Mucosa of descending colon (tissue), 3 donors: Measurements from ENCODE around the gene CBX6. TPM values are rescaled to one million over a fixed set of nuclear protein-coding genes. Genes with fewer than 3 reads are reported as not detected.

ENCODE experiments used
- ATAC-seq: fragments of 200-7000 bp; cut with Tn5 transposase; one replicate; pipeline ENCODE4 v1.9.1; 2020; ENCODE audit warnings: mild to moderate bottlenecking, moderate library complexity
- DNase-seq, 3 donors: peaks; one replicate each; pipeline ENCODE4 v3.0.0-alpha.2; 2020
- H3K36me3 ChIP-seq: fragments of 200-600 bp; one replicate; pipeline ENCODE4 v1.8.0; 2021; ENCODE audit warnings: low read depth, mild to moderate bottlenecking
- H3K4me1 ChIP-seq: fragments of 200-600 bp; one replicate; pipeline ENCODE4 v1.8.0; 2021; ENCODE audit warnings: low read depth, mild to moderate bottlenecking
- H3K4me3 ChIP-seq: fragments of 200-600 bp; one replicate; pipeline ENCODE4 v1.8.0; 2021; ENCODE audit warnings: mild to moderate bottlenecking
- H3K9me3 ChIP-seq: fragments of 200-600 bp; one replicate; pipeline ENCODE4 v1.8.0; 2021; ENCODE audit warnings: mild to moderate bottlenecking
- intact Hi-C, 2 donors: fragments of 100-400 bp; cut with DNase I in 1 of 2; cut with micrococcal nuclease in 1 of 2; formaldehyde crosslinking; loops; one replicate each; pipeline versions ENCODE4 v1.11.0 to v1.11.1; 2022; cut with DNase I, micrococcal nuclease
- total RNA-seq, 3 donors: library from RNA; stranded (reverse); fragmentation: NEBNext Ultra II Directional in 2 of 3; extraction: Animal tissue kit (Norgen Biotek cat#: 25700) in 2 of 3; gene quantifications; one replicate each; pipeline versions ENCODE4 v1.2.1 to v1.2.4, GENCODE V29; 2021 to 2023
- TF ChIP-seq, protein P1 (sequence below): fragments of 200-600 bp; IDR thresholded peaks from one replicate; pipeline ENCODE4 v1.8.0; 2022; ENCODE audit warnings: antibody characterized with exemption, mild to moderate bottlenecking
- donor health status: DM: no; HTN: no; CAD: no; lungs with moderate emphysema.
- donor health status: DM: no; HTN: no; CAD: no.
- donor health status: DM: no; HTN: yes; CAD: no.

Gene CBX6
- total RNA-seq, 3 donors from 2014 or later: 15.7 to 84.0 (median 23.6) TPM

DNA sequence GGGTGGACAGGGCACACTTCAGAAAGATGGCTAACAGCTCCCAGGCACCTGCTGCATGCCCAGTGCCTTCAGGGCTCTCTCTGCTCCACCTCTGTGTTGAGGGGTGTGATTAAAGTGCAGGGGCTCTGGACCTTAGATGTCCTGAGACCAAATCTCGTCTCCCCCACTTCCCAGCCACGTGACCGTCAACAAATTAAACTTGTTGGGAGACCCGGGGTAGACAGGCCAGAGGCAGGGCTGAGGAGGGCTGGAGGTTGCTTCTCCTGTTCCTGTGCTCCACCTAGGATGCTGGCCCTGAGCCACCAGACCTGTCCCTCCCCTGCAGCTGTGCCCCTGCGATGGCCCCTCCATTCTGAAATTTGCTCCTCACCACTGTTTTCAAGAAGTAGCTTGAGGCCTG is 45.2 kb downstream of the CBX6 start:
- Histone ChIP-seq H3K4me3 (no peak overlapping the region), H3K36me3 (no peaks in the 10 kb centered on the region), H3K4me1 (no peaks in the 10 kb centered on the region), H3K9me3 (no peaks in the 10 kb centered on the region)
- intact Hi-C loops: no loop called here
- TF ChIP-seq, protein P1, sequence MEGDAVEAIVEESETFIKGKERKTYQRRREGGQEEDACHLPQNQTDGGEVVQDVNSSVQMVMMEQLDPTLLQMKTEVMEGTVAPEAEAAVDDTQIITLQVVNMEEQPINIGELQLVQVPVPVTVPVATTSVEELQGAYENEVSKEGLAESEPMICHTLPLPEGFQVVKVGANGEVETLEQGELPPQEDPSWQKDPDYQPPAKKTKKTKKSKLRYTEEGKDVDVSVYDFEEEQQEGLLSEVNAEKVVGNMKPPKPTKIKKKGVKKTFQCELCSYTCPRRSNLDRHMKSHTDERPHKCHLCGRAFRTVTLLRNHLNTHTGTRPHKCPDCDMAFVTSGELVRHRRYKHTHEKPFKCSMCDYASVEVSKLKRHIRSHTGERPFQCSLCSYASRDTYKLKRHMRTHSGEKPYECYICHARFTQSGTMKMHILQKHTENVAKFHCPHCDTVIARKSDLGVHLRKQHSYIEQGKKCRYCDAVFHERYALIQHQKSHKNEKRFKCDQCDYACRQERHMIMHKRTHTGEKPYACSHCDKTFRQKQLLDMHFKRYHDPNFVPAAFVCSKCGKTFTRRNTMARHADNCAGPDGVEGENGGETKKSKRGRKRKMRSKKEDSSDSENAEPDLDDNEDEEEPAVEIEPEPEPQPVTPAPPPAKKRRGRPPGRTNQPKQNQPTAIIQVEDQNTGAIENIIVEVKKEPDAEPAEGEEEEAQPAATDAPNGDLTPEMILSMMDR: no peak
- DNase-seq (peak in 1 of 3 donors; percentile 14), ATAC-seq (no peak)

DNA sequence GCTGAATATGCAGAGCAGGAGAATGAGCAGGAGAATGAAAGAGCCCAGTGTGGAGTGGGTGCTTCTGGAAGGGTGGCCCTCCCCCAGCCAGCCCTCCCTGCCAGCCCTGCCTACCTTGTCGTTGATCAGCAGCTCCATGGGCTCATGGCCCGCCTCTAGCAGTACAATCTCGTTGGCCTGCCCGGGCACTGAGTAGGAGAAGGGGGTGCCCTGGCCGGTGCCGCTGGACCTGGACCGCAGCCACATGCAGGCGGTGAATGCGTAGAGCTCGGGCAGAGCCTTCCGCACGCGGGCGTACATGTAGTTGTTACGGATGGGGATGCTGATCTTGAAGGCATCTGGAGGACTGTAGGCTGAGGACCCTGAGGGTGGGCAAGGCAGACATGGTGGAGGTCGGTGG is 45.6 kb downstream of the CBX6 start:
- no peaks in the 10 kb centered on the region for H3K9me3 ChIP-seq
- ATAC-seq (no peak), DNase-seq (peak in 1 of 3 donors; percentile 37)
- H3K4me3 ChIP-seq: no peak overlapping the region
- intact Hi-C loops: no loop called here
- TF ChIP-seq, protein P1: no peak
- no peaks in the 10 kb centered on the region for H3K36me3 ChIP-seq
- no peaks in the 10 kb centered on the region for H3K4me1 ChIP-seq

GRCh38 chr22:38824585-38824984 is 47.4 kb downstream of the CBX6 start:
- intact Hi-C loops: no loop called here
- TF ChIP-seq, protein P1: no peak
- no peak overlapping the region for H3K4me3 ChIP-seq
- ATAC-seq (peak; percentile 74), DNase-seq (peak in 2 of 3 donors; percentile 44 to 81)
- no peaks in the 10 kb centered on the region for H3K36me3 ChIP-seq
- H3K4me1 ChIP-seq: no peaks in the 10 kb centered on the region
- no peaks in the 10 kb centered on the region for H3K9me3 ChIP-seq

DNA sequence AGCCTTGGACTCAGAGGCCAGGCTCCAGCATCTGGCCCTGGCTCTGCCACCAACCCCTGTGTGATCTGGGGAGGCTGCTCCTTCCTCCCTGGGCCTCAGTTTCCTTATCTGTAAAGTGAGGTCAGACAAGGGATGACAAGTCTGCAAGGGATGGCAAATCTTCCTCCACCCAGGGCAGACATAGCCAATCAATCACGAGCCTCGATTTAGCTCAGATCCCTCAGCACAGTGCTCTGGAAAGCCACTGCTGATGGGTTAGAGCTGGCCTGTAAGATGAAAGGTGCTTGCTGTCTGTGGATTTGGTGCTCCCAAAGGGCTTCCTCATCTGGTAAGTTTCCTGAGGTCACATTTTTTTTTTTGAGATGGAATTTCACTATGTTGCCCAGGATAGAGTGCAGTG is 48.4 kb downstream of the CBX6 start:
- TF ChIP-seq, protein P1: no peak
- intact Hi-C loops: no loop called here
- no peak overlapping the region for H3K4me3 ChIP-seq
- no peak for ATAC-seq
- H3K4me1 ChIP-seq: no peaks in the 10 kb centered on the region
- DNase-seq: no peak
- no peaks in the 10 kb centered on the region for H3K36me3 ChIP-seq
- H3K9me3 ChIP-seq: no peaks in the 10 kb centered on the region

DNA sequence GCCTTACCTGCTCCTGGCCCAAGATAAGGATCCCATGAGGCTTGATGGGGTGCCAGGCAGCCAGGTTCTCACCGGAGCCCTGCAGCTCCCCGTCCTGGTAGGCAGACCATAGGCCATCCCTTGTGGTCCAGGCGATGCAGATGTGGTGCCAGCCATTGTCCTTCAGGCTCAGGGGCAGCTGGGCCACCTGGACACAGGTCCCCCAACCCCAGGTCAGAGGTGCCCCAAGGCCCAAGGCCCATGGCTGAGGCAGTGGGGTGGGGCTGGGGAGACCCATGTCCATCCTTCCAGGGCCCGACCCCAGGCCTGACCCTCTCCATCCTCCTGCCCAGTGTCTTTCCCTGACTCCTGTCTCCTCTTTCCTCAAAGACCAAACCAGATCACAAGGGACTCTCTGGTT is 48.9 kb downstream of the CBX6 start:
- TF ChIP-seq, protein P1: no peak

DNA sequence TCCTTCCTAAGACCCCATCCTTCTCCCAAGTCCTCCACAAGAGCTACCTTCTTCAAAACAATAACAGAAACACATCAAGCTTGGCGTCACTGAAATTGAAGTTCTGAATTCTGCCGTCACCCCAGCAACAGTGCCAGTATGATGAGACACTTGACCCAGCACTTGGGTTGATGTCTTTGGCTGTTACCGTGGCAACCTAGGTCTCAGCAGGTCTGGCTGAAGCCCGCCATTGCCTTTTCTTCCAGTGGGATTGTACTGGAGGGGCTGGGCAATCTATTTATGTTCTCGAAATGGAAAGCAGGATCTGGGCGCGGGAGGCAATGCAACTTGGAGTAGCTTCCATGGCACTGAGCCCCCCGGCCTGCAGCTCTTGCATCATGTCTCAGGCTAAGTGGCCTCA is 52.0 kb downstream of the CBX6 start:
- Histone ChIP-seq H3K9me3 (no peaks in the 10 kb centered on the region), H3K4me1 (no peaks in the 10 kb centered on the region), H3K36me3 (no peaks in the 10 kb centered on the region), H3K4me3 (no peak overlapping the region)
- TF ChIP-seq, protein P1: no peak
- no peak for DNase-seq
- intact Hi-C loops: no loop called here
- ATAC-seq: no peak

More for the DNA sequence above, 48.9 kb downstream of the CBX6 start:
- Histone ChIP-seq H3K9me3 (no peaks in the 10 kb centered on the region), H3K4me3 (no peak overlapping the region), H3K36me3 (no peaks in the 10 kb centered on the region), H3K4me1 (no peaks in the 10 kb centered on the region)
- intact Hi-C loops: no loop called here
- ATAC-seq (no peak), DNase-seq (no peak)
